Prostate gland (tissue), 2 donors: ENCODE data around the gene SUV39H2.

Source experiments
- POLR2A ChIP-seq: fragments of 450-650 bp; IDR thresholded peaks from one replicate; pipeline ENCODE4 v1.6.1; 2016; ENCODE audit warnings: antibody characterized with exemption, mild to moderate bottlenecking
- POLR2AphosphoS5 ChIP-seq: sonication (generic); formaldehyde crosslinking; IDR thresholded peaks from one replicate; pipeline ENCODE4 v1.6.1; 2017; ENCODE audit warnings: antibody characterized with exemption
- TF ChIP-seq, protein P1 (sequence below), 4 experiments: fragments of 200-600 bp in 2 of 4; fragments of 450-650 bp in 2 of 4; sonication (generic) in 2 of 4; IDR thresholded peaks; 1 replicate in 3 of 4; 2 replicates in 1 of 4; pipeline ENCODE4 v1.5.1; 2016 to 2019; ENCODE audit warnings: antibody characterized with exemption in 4 of 4, mild to moderate bottlenecking in 2 of 4, moderate library complexity in 2 of 4

DNA sequence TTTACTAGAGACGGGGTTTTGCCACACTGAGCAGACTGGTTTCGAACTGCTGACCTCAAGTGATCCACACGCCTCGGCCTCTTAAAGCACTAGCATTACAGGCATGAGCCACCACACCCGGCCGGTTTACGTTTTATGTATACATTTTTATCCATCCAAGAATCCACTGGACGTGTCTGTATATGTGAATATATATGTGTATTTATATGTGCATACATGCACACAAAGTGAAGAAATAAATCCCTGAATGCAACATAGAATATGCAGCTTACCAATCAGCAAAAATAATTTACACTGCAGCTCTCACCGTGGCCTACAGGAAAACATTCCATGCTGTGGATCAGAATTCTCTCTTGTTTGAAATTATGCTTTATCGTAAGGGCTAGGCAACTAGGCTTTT, 51.9 kb downstream of the SUV39H2 start:
- TF ChIP-seq, protein P1, sequence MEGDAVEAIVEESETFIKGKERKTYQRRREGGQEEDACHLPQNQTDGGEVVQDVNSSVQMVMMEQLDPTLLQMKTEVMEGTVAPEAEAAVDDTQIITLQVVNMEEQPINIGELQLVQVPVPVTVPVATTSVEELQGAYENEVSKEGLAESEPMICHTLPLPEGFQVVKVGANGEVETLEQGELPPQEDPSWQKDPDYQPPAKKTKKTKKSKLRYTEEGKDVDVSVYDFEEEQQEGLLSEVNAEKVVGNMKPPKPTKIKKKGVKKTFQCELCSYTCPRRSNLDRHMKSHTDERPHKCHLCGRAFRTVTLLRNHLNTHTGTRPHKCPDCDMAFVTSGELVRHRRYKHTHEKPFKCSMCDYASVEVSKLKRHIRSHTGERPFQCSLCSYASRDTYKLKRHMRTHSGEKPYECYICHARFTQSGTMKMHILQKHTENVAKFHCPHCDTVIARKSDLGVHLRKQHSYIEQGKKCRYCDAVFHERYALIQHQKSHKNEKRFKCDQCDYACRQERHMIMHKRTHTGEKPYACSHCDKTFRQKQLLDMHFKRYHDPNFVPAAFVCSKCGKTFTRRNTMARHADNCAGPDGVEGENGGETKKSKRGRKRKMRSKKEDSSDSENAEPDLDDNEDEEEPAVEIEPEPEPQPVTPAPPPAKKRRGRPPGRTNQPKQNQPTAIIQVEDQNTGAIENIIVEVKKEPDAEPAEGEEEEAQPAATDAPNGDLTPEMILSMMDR (IDR thresholded peaks at IDR 0.05) = no peak
- TF ChIP-seq POLR2A = no peak
- TF ChIP-seq POLR2AphosphoS5 = no peak
